Natural killer cell (primary cell): ENCODE data around the gene LRRC26. TPM values are rescaled to one million over a fixed set of nuclear protein-coding genes. Genes with fewer than 3 reads are reported as not detected.
"Not testable (repeated sequence)": the region's sequence is repeated elsewhere in the genome, so short reads cannot be mapped to it uniquely, and the experiment has no call there.

Experiments used
- ATAC-seq, 3 donors: fragments of 150-1000 bp in 2 of 3; fragments of 200-7000 bp in 1 of 3; cut with Tn5 transposase; 1 replicate in 1 of 3; 2 replicates in 2 of 3; pipeline ENCODE4 v1.10.0; 2021; ENCODE audit warnings: mild to moderate bottlenecking in 2 of 3, moderate library complexity in 2 of 3
- DNase-seq, 2 donors: peaks; one replicate each; pipeline versions ENCODE4 v3.0.0 to v3.0.0-alpha.2; 2013 to 2021; ENCODE audit warnings: mixed read lengths in 1 of 2
- H3K27ac ChIP-seq: one replicate; pipeline ENCODE4 v1.5.1; 2013; ENCODE audit warnings: mild to moderate bottlenecking, low read length
- H3K27me3 ChIP-seq: one replicate; pipeline ENCODE4 v1.6.1; 2013; ENCODE audit warnings: low read length; ENCODE audit not compliant: control insufficient read depth, insufficient read depth
- H3K36me3 ChIP-seq: one replicate; pipeline ENCODE4 v1.6.1; 2013; ENCODE audit warnings: low read length; ENCODE audit not compliant: control insufficient read depth, insufficient read depth
- H3K4me1 ChIP-seq: one replicate; pipeline ENCODE4 v1.6.1; 2013; ENCODE audit warnings: low read length; ENCODE audit not compliant: control insufficient read depth, insufficient read depth
- H3K4me3 ChIP-seq: one replicate; pipeline ENCODE4 v1.5.1; 2013; ENCODE audit warnings: low read length
- H3K9me3 ChIP-seq: one replicate; pipeline ENCODE4 v1.6.1; 2013; ENCODE audit warnings: low read length; ENCODE audit not compliant: control insufficient read depth, insufficient read depth
- H3K27ac Mint-ChIP-seq, 2 donors: one replicate each; pipeline ENCODE4 v1.8.0; 2022; ENCODE audit warnings: mild to moderate bottlenecking in 2 of 2, mixed read lengths in 2 of 2, moderate library complexity in 1 of 2
- H3K27me3 Mint-ChIP-seq, 2 donors: one replicate each; pipeline ENCODE4 v1.8.0; 2022; ENCODE audit warnings: low read depth in 2 of 2, mixed read lengths in 2 of 2
- H3K36me3 Mint-ChIP-seq: one replicate; pipeline ENCODE4 v1.8.0; 2022; ENCODE audit warnings: mixed read lengths
- H3K4me1 Mint-ChIP-seq, 2 donors: one replicate each; pipeline ENCODE4 v1.8.0; 2022; ENCODE audit warnings: mixed read lengths in 2 of 2
- H3K4me3 Mint-ChIP-seq: one replicate; pipeline ENCODE4 v1.8.0; 2022; ENCODE audit warnings: mild to moderate bottlenecking, moderate library complexity, mixed read lengths
- H3K9me3 Mint-ChIP-seq, 2 donors: one replicate each; pipeline ENCODE4 v1.8.0; 2022; ENCODE audit warnings: mixed read lengths in 2 of 2
- WGBS: methylation state at CpG from one replicate; pipeline ENCODE4 v1.1.7; 2013; ENCODE audit warnings: missing lambda C conversion rate; ENCODE audit not compliant: insufficient coverage; 5-methylcytosine and 5-hydroxymethylcytosine counted together
- intact Hi-C: fragments of 100-400 bp; cut with micrococcal nuclease; formaldehyde crosslinking; loops from one replicate; pipeline ENCODE4 v1.14.2; 2022
- total RNA-seq, 4 donors: library from RNA; stranded (reverse); fragments of 120-200 nt in 1 of 4; gene quantifications; one replicate each; pipeline versions ENCODE4 v1.2.3 to v1.2.4, GENCODE V29; 2013 to 2022
- TF ChIP-seq, protein P1 (sequence below): fragments of 200-600 bp; IDR thresholded peaks from one replicate; pipeline ENCODE4 v1.8.0; 2022; ENCODE audit warnings: antibody characterized with exemption

LRRC26 gene
- total RNA-seq, 3 donors from 2014 or later (not counting 1 experiment from before 2014, with no cell fraction given) = not detected

DNA sequence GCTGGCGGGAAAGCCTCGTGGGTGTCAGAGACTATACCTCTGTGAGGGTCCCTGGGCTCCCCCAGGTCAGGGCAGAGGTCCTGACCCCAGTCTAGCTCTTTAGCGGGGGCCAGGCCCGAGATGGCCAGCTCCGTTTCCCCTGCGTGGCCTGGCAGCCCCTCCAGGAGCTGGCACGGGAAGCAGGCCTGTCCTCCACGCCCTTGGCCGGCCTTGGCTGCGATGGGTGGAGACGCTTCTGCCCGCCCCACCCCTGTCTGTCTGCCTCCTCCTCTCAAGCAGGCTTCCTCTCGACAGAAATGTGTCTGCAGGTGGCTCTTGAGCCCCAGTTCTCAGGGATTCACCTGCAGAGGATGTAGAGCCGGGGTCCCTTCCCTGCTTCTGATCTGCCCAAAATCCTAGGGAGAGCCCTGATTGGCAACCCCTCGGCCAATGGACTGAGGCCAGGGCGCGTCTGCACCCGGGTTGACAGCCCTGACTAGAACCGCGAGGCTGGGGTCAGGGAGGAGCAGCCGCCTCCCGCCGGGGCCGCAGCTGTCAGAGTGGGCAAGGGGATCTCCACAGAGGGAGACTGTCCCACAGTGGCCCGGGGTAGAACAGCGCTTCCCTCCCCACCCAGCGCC is 33.5 kb downstream of the LRRC26 start:
- Mint-ChIP-seq H3K27me3 (peaks cover 22 to 28% of the 10 kb centered on the region in 2 donors), H3K36me3 (no peaks in the 10 kb centered on the region)
- TF ChIP-seq, protein P1, sequence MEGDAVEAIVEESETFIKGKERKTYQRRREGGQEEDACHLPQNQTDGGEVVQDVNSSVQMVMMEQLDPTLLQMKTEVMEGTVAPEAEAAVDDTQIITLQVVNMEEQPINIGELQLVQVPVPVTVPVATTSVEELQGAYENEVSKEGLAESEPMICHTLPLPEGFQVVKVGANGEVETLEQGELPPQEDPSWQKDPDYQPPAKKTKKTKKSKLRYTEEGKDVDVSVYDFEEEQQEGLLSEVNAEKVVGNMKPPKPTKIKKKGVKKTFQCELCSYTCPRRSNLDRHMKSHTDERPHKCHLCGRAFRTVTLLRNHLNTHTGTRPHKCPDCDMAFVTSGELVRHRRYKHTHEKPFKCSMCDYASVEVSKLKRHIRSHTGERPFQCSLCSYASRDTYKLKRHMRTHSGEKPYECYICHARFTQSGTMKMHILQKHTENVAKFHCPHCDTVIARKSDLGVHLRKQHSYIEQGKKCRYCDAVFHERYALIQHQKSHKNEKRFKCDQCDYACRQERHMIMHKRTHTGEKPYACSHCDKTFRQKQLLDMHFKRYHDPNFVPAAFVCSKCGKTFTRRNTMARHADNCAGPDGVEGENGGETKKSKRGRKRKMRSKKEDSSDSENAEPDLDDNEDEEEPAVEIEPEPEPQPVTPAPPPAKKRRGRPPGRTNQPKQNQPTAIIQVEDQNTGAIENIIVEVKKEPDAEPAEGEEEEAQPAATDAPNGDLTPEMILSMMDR = no peak

GRCh38 chr9:137135154-137135553 is 34.7 kb downstream of the LRRC26 start:
- H3K27me3 ChIP-seq = peaks cover 25% of the 10 kb centered on the region
- H3K36me3 ChIP-seq, H3K9me3 Mint-ChIP-seq, DNase-seq, H3K4me1 ChIP-seq, H3K4me3 Mint-ChIP-seq, H3K27ac Mint-ChIP-seq, H3K9me3 ChIP-seq, intact Hi-C loops, H3K27ac ChIP-seq, H3K36me3 Mint-ChIP-seq, ATAC-seq, H3K4me3 ChIP-seq, H3K4me1 Mint-ChIP-seq: not testable (repeated sequence)
- WGBS = 82% methylated on average over 8 of the region's 9 CpGs
- peaks cover 16 to 24% of the 10 kb centered on the region in 2 donors for H3K27me3 Mint-ChIP-seq

More for the DNA sequence above, 33.5 kb downstream of the LRRC26 start:
- 42% methylated on average over 27 of the region's 27 CpGs for WGBS
- intact Hi-C loops = no loop called here
- H3K4me3 ChIP-seq = no peak overlapping the region
- peaks cover 4% of the 10 kb centered on the region for H3K4me1 ChIP-seq
- DNase-seq (no peak), ATAC-seq (no peak)
- H3K9me3 Mint-ChIP-seq = no peaks in the 10 kb centered on the region
- H3K36me3 ChIP-seq = no peaks in the 10 kb centered on the region
- H3K27me3 ChIP-seq = peaks cover 28% of the 10 kb centered on the region
- peaks cover 0 to 6% of the 10 kb centered on the region in 2 donors for H3K4me1 Mint-ChIP-seq
- no peak overlapping the region for H3K27ac Mint-ChIP-seq
- no peak overlapping the region for H3K4me3 Mint-ChIP-seq
- H3K27ac ChIP-seq = no peak overlapping the region
- no peaks in the 10 kb centered on the region for H3K9me3 ChIP-seq

DNA sequence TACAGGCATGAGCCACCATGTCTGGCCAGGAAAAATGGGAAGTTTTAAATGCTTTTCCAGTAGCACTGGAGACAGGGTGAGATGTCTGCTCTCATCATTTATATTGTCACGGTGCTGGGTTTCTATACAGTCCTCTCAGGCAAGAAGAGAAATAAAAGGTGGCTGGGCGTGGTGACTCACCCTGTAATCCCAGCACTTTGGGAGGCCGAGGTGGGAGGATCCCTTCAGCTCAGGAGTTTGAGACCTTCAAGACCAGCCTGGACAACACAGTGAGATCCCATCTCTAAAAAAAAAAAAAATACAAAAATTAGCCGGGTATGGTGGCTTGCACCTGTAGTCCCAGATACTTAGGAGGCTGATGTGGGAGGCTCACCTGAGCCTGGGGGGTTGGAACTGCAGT is 35.7 kb downstream of the LRRC26 start:
- Mint-ChIP-seq H3K4me1 (peaks cover 0 to 6% of the 10 kb centered on the region in 2 donors), H3K9me3 (no peaks in the 10 kb centered on the region), H3K27me3 (peaks cover 14 to 18% of the 10 kb centered on the region in 2 donors), H3K36me3 (no peaks in the 10 kb centered on the region), H3K4me3 (no peak overlapping the region), H3K27ac (no peak overlapping the region)
- H3K36me3 ChIP-seq = no peaks in the 10 kb centered on the region
- H3K27me3 ChIP-seq = peaks cover 18% of the 10 kb centered on the region
- H3K9me3 ChIP-seq = peaks cover 3% of the 10 kb centered on the region
- TF ChIP-seq, protein P1 = no peak
- H3K4me3 ChIP-seq = no peak overlapping the region
- 81% methylated on average over 4 of the region's 4 CpGs for WGBS
- peaks cover 10% of the 10 kb centered on the region for H3K4me1 ChIP-seq
- intact Hi-C loops = no loop called here
- no peak for DNase-seq
- no peak for ATAC-seq
- no peak overlapping the region for H3K27ac ChIP-seq

- intact Hi-C loops = no loop called here
- Mint-ChIP-seq H3K4me3 (peak overlapping the region; percentile 86), H3K27me3 (peaks cover 6 to 7% of the 10 kb centered on the region in 2 donors), H3K4me1 (peaks cover 22 to 24% of the 10 kb centered on the region in 2 donors), H3K9me3 (no peaks in the 10 kb centered on the region), H3K36me3 (no peaks in the 10 kb centered on the region), H3K27ac (peak overlapping the region; percentile 36 to 70)
- Histone ChIP-seq H3K9me3 (peaks cover 3% of the 10 kb centered on the region), H3K27me3 (no peaks in the 10 kb centered on the region), H3K36me3 (no peaks in the 10 kb centered on the region), H3K4me1 (peaks cover 35% of the 10 kb centered on the region), H3K27ac (no peak overlapping the region), H3K4me3 (peak overlapping the region; percentile 62)
- TF ChIP-seq, protein P1 = no peak
- WGBS = 9% methylated on average over 58 of the region's 58 CpGs
- no peak for DNase-seq
- ATAC-seq = no peak
Observed at GRCh38 chr9:137130176-137130755, 39.6 kb downstream of the LRRC26 start.
